ENCODE results near the gene TNPO2.
A peak's percentile ranks its signal among the peaks of the same experiment; 100 is the strongest.

TNPO2 gene

DNA sequence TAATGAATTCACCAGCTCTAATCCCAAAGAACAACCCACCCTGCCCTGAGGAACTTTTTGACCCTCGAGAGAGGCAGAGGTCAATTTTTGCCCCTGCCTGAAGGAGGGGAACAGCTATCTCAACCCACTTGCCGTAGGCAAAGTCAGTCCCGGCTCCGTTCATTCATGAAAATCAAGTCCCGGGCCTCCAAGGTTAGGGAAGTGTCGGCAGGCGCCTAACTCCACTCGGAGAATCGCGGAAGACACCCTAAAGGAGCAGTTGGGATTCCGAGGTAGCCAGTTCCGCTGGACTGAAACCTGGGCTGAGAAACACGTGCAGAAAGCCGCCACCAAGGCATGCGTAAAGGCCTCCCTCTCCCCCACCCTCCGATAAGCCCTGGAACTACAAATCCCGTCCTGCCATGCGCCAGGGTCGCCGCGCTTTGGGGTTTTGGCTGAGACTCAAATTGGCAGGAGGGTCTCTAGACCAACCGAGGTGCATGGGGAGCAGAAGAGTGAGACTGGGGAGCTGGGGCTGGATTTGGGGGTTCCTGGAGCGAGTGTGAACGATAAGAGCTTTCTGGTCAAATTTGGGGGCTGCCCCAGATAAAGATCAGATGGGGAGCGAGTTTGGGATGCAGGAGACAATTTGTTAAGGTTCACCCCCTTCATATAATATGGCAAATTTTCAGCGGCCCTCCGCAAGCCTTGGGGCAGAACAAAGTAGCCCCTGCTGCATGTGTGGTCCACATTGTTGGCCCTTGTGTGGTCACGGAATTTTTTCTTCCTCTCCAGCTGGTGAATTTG lies at the start of gene TNPO2:
Gene TNPO2, minus strand, starts transcription at position 292 of the 786 bp plus-strand sequence. CDS start 2,955 bp downstream, outside the sequence.
- no peak for DNase-seq

- DNase-seq, result no peak
These were observed 48.6 kb upstream of the TNPO2 start for GRCh38 chr19:12772323-12772722.

- DNase-seq, result no peak
These were observed 47.2 kb upstream of the TNPO2 start for GRCh38 chr19:12770922-12771321.

GRCh38 chr19:12769689-12770088 lies 46.0 kb upstream of the TNPO2 start:
- no peak for DNase-seq

- no peak for DNase-seq
These were observed 43.9 kb upstream of the TNPO2 start for GRCh38 chr19:12767666-12768065.

- no peak for DNase-seq
These were observed 43.4 kb upstream of the TNPO2 start for GRCh38 chr19:12767150-12767549.

GRCh38 chr19:12766051-12766521 lies 42.4 kb upstream of the TNPO2 start:
- DNase-seq, result peak; percentile 27

DNA sequence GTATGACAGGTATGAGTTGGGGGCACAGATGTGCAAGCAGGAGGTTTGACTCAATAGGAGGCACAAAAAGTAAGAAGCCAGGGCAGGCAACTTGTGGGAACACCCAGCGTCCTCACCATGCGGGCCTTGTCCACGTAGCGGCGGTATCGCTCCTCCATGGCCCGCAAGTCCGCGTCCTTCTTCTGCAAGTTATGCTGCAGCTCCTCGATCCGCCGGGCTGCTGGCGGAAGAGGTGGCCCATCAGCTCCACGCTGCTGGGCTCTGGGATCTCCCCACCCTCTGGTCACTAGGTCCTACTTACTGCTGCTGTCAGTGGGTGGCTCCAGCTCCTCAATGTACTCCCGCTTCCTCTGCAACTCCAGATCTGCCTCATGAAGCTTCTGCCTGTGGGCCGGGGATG lies 41.0 kb upstream of the TNPO2 start:
- DNase-seq, result no peak

- DNase-seq, result no peak
These were observed 39.4 kb upstream of the TNPO2 start for GRCh38 chr19:12763100-12763499.

DNA sequence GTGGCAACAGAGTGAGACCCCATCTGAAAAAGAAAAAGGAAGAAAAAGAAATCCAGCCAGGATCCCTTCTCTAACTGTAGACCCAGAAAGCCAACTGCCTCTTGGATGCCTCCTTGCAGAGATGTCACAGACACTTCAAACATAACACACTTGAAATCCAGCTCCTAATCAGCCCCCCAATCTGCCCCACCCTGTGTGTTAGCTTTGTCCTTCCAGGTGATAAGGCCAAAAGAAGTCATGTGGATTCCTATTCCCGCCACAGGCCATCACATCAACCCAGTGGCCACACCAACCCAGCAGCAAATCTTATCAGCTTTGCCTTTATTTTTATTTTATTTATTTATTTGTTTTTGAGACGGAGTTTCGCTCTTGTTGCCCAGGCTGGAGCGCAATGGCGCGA lies 36.0 kb upstream of the TNPO2 start:
- DNase-seq, result no peak

DNA sequence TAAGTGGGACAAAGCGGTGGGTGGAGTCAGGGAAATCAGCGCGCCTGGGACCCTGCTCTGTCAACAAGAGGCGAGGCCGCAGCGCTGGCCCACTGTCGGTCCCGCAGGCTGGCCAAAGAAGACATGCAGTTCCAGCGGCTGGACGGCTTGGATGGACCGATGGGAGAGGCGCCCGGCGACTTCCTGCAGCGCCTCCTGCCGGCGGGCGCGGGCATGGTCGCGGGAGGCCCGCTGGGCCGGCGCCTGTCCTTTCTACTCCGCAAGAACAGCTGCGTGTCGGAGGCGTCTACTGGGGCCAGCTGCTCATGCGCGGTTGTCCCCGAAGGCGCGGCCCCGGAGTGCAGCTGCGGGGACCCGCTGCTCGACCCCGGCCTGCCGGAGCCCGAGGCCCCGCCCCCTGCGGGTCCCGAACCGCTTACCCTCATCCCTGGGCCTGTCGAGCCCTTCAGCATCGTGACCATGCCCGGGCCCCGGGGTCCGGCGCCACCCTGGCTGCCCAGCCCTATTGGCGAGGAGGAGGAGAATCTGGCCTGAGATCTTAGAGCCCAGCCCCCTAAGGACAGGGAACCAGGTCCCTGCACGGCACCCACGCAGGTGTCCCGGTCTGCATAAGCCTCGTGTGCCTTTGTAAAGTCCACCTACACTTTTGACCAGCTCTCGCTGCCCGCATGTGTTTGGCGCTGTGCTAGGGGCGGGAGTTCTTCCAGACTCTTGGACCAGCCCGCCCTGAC lies 34.0 kb upstream of the TNPO2 start:
- DNase-seq, result peak; percentile 48

GRCh38 chr19:12756150-12756883 lies 32.6 kb upstream of the TNPO2 start:
- no peak for DNase-seq

GRCh38 chr19:12754465-12755196 lies 30.9 kb upstream of the TNPO2 start:
- DNase-seq, result no peak

DNA sequence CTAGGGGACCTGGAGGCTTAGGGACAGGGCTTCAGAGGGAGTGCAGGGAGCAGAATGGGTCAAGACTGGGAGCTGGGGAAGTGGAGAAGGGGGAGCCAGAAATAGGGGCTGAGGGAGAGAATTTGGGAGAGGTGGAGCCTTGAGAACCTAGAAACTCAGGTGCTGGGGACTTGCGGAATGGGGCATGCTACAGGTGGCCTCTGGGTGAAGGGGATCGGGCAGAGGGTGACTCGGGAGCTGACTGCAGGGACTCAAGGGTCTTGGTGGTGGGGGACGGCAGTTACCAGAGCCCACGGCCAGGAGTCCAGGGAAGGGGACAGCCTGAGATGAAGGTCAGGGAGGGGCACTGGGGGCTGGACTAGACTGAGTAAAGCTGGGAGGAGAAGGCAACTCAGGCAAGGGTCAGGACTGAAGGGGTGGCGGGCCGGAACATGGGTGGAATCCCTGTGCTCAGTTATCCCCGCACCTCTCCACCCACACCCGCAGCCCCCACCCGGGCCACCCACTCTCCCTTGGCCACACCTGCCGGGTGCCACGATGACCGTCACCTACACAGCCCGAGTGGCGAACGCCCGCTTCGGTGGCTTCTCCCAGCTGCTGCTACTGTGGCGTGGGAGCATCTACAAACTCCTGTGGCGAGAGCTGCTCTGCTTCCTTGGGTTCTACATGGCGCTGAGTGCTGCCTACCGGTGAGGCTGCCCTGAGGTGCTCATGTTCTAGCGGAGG lies 28.5 kb upstream of the TNPO2 start:
- no peak for DNase-seq

DNA sequence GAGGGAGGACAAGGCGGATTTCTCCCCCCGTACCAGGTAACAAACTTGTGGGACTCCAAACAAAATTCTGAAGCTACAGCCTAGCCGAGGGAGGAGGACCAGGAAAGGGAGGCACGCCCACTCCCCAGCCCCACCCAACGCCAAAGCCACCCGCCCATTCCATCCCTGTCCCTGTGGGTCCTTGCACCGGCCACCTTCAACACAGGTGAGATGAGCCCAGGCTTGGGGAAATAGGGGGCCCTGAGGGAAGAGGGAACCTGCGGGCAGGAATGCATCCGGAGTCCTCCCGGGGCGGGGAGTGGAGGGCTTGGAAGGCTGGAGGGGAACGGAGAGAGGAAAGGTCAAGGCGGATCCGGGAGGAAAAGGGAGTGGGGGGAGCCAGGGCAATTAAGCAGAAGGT lies 27.9 kb upstream of the TNPO2 start, which contains the start of gene BEST2:
Gene BEST2, plus strand, starts transcription at position 157 of the 400 bp plus-strand sequence. CDS start 802 bp downstream, outside the sequence.
- DNase-seq, result no peak

DNA sequence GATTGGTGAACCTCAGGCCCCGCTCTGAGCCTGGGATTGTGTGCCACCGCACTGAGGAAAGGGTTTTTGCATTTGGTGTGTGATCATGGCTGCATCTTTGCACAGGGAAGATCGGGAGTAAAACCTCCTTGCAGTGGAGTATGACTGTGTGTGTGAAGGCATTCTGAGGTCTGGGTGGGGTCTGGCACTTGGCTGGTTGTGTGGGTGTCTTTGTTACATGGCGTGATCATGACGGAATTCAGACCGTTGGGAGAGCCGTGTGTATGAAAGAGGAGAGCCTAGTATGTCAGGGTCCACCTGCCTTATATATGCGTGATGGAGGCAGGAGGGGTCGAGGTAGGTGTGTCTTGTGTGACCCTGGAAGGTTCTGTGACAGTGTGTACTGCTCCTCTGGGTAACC lies 27.1 kb upstream of the TNPO2 start:
- DNase-seq, result no peak

DNA sequence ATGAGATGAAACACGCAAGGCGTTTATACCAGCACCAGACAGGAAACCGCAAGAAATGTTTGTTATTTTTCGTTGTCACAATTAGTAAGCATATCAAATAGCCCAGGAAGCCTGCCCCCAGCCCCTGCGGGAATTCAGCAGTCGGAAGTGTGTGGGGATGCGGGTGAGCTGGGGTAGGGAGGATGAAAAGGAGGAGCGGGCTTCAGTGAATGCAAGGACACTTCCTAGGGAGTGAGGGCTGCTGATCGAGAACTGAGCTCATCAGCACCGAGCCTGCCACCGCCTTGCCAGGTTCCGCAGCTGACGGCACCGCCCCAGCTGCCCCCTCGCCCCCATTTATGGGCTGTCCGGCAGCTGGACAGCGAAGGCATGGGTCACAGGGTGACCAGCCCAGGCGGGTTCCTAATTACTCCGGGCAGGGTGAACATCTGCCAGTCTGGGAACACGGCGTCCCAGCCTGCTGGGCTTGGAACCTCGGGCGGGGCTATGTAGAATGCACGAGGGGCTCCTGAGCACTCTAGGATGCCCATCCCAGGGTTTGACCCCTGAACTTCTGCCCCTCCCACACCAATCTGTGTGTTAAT lies 26.3 kb upstream of the TNPO2 start:
- no peak for DNase-seq

- DNase-seq, result no peak
These were observed 24.8 kb upstream of the TNPO2 start for GRCh38 chr19:12748489-12748888.

- DNase-seq, result no peak
These were observed 21.6 kb upstream of the TNPO2 start for GRCh38 chr19:12745166-12745897.

GRCh38 chr19:12737835-12738351 lies 14.2 kb upstream of the TNPO2 start:
- no peak for DNase-seq

All from GOT3 (cell line).